ENCODE data around the gene PTOV1. TPM values are rescaled to one million over a fixed set of nuclear protein-coding genes. Genes with fewer than 3 reads are reported as not detected.

Gene PTOV1
- total and polyA plus RNA-seq, 2 of the 8 experiments (the other 6 are each of a cell fraction or from before 2014, with no cell fraction given), result 147 to 251 TPM

- ChIA-PET POLR2A (ENCODE audit: partially characterized antibody) (interaction anchor here (0.9 to 1.4 kb wide), 4 partner anchors 15 to 25 kb away, joined by 3 to 4 read pairs (median 4); partner anchors contain the start of gene PTOV1), CTCF (ENCODE audit: partially characterized antibody) (interaction anchor here (0.5 to 2.2 kb wide), 5 partner anchors 21 to 107 kb away, joined by 3 to 6 read pairs (median 3); partner anchors contain the start of gene FUZ)
- no peak for TF ChIP-seq E2F6 (IDR thresholded peaks at IDR 0.05)
- no peak for TF ChIP-seq BACH1 (IDR thresholded peaks at IDR 0.05; ENCODE audit: low read length)
- TF ChIP-seq CEBPB (IDR thresholded peaks at IDR 0.05; ENCODE audit: low read depth, low read length), result no peak
- no peak for TF ChIP-seq EZH2 (IDR thresholded peaks at IDR 0.05; ENCODE audit: low read depth, low read length, severe bottlenecking)
- no peak overlapping the region for H3K4me2 ChIP-seq (ENCODE audit: insufficient read depth in 1 of 2, low read depth in 2 of 2, low read length in 2 of 2)
- H3K4ac ChIP-seq (replicated peaks; ENCODE audit: insufficient read length, low read depth, low read length), result no peak overlapping the region
- no peak overlapping the region for H3K18ac ChIP-seq (ENCODE audit: extremely low read depth, low read length)
- DNase-seq (ENCODE audit: low read depth in 1 of 2, low spot score in 2 of 2), result no peak
- H3K27me3 ChIP-seq (replicated peaks in 1 of 4; ENCODE audit: control insufficient read depth in 3 of 4, extremely low read depth in 1 of 4, insufficient read depth in 3 of 4, low read length in 3 of 4), result no peaks in the 10 kb centered on the region
- H3K4me1 ChIP-seq (replicated peaks in 1 of 4; ENCODE audit: control insufficient read depth in 3 of 4, insufficient read depth in 4 of 4, low read length in 3 of 4), result no peaks in the 10 kb centered on the region
- no peak overlapping the region for H2BK5ac ChIP-seq (ENCODE audit: low read depth, low read length)
- H2BK20ac ChIP-seq (ENCODE audit: low read length), result no peak overlapping the region
- peaks cover 12 to 42% (median 29%) of the 10 kb centered on the region in 4 experiments; a peak in 6 of 8 replicates for H3K36me3 ChIP-seq (ENCODE audit: control insufficient read depth in 2 of 4, insufficient read depth in 4 of 4, low read length in 3 of 4)
- H2AFZ ChIP-seq (ENCODE audit: low read length), result no peak overlapping the region
- H3K4me3 ChIP-seq (ENCODE audit: extremely low read depth in 1 of 4, insufficient read depth in 2 of 4, low read depth in 3 of 4, low read length in 4 of 4), result no peak overlapping the region
- no peak overlapping the region for H3K27ac ChIP-seq (ENCODE audit: low read depth, low read length)
- H3K79me1 ChIP-seq (ENCODE audit: low read depth, low read length), result peaks cover under 1% of the 10 kb centered on the region; the same call in 1 of the 2 replicates
- no peak overlapping the region for H4K8ac ChIP-seq (ENCODE audit: extremely low read depth, insufficient read depth, low read length)
- no peak overlapping the region for H3K14ac ChIP-seq (ENCODE audit: insufficient read length)
- H2BK15ac ChIP-seq (ENCODE audit: low read length), result no peak overlapping the region
- no peak overlapping the region for H4K5ac ChIP-seq (ENCODE audit: insufficient read length, low read depth, low read length)
- no peak overlapping the region for H3K9ac ChIP-seq (replicated peaks in 1 of 4; ENCODE audit: extremely low read depth in 1 of 4, low read depth in 3 of 4, low read length in 3 of 4)
- no peak overlapping the region for H2AK5ac ChIP-seq (ENCODE audit: low read depth, low read length)
- no peak overlapping the region for H2BK12ac ChIP-seq (ENCODE audit: low read depth, low read length)
- no peaks in the 10 kb centered on the region for H3K9me3 ChIP-seq (ENCODE audit: insufficient read depth in 2 of 2, low read depth in 1 of 2, low read length in 1 of 2)
- FAIRE-seq, result no peak
- H3K56ac ChIP-seq (replicated peaks; ENCODE audit: insufficient read length, low read depth, low read length), result no peak overlapping the region
- H3K23me2 ChIP-seq (ENCODE audit: low read depth, low read length), result no peaks in the 10 kb centered on the region
- H4K20me1 ChIP-seq (replicated peaks in 1 of 2; ENCODE audit: control insufficient read depth in 1 of 2, insufficient read depth in 2 of 2, low read length in 2 of 2), result peaks cover 5 to 7% of the 10 kb centered on the region in 2 experiments
- H3K79me2 ChIP-seq (ENCODE audit: control insufficient read depth in 1 of 2, insufficient read depth in 2 of 2, low read length in 2 of 2), result no peaks in the 10 kb centered on the region
- H3K23ac ChIP-seq (ENCODE audit: insufficient read length), result no peak overlapping the region
- no peak overlapping the region for H2BK120ac ChIP-seq (replicated peaks; ENCODE audit: low read depth, low read length)
- no peak overlapping the region for H4K91ac ChIP-seq (replicated peaks; ENCODE audit: insufficient read length, low read length)
- 90% methylated on average over 7 of the region's 7 CpGs; no CpG with 5 or more reads in 1 of the 2 experiments for WGBS, 2 experiments (ENCODE audit: extremely low coverage in 1 of 2, insufficient coverage in 1 of 2, insufficient read length in 1 of 2, insufficient replicate concordance in 2 of 2, low coverage in 1 of 2, low lambda C conversion rate in 2 of 2, missing lambda C conversion rate in 1 of 2)
Observed at GRCh38 chr19:49833599-49833998, 17.4 kb upstream of the PTOV1 start.

All from H1 (cell line).